WTC11 (cell line): ENCODE data around the gene TM9SF4.

Experiments
- CBFB ChIP-seq: sonication (generic); formaldehyde crosslinking; IDR thresholded peaks from 2 replicates; pipeline ENCODE4 v1.8.1; 2022; ENCODE audit warnings: mild to moderate bottlenecking, low read depth, missing genetic modification reagents
- E2F1 ChIP-seq: sonication (generic); formaldehyde crosslinking; IDR thresholded peaks from 2 replicates; pipeline ENCODE4 v1.8.0; 2022; ENCODE audit warnings: mild to moderate bottlenecking, missing genetic modification reagents
- JUN ChIP-seq: sonication (generic); formaldehyde crosslinking; IDR thresholded peaks from 2 replicates; pipeline ENCODE4 v1.8.0; 2023; ENCODE audit warnings: mild to moderate bottlenecking, missing genetic modification reagents
- USF2 ChIP-seq: sonication (generic); formaldehyde crosslinking; IDR thresholded peaks from 2 replicates; pipeline ENCODE4 v1.8.1; 2023; ENCODE audit warnings: mild to moderate bottlenecking, missing genetic modification reagents, moderate library complexity
- ZNF263 ChIP-seq: sonication (generic); formaldehyde crosslinking; IDR thresholded peaks from 2 replicates; pipeline ENCODE4 v1.8.1; 2022; ENCODE audit warnings: low read depth, mild to moderate bottlenecking, moderate library complexity, missing genetic modification reagents
- TF ChIP-seq, protein P1 (sequence below): fragments of 200-600 bp; IDR thresholded peaks from 2 replicates; pipeline ENCODE4 v1.8.0; 2022; ENCODE audit warnings: antibody characterized with exemption
- TF ChIP-seq, protein P2 (sequence below): sonication (generic); formaldehyde crosslinking; IDR thresholded peaks from 2 replicates; pipeline ENCODE4 v1.8.1; 2023; ENCODE audit warnings: mild to moderate bottlenecking, moderate library complexity, missing genetic modification reagents

- no peak for TF ChIP-seq E2F1
- no peak for TF ChIP-seq CBFB (CRISPR knock-in tag)
- TF ChIP-seq, protein P1, sequence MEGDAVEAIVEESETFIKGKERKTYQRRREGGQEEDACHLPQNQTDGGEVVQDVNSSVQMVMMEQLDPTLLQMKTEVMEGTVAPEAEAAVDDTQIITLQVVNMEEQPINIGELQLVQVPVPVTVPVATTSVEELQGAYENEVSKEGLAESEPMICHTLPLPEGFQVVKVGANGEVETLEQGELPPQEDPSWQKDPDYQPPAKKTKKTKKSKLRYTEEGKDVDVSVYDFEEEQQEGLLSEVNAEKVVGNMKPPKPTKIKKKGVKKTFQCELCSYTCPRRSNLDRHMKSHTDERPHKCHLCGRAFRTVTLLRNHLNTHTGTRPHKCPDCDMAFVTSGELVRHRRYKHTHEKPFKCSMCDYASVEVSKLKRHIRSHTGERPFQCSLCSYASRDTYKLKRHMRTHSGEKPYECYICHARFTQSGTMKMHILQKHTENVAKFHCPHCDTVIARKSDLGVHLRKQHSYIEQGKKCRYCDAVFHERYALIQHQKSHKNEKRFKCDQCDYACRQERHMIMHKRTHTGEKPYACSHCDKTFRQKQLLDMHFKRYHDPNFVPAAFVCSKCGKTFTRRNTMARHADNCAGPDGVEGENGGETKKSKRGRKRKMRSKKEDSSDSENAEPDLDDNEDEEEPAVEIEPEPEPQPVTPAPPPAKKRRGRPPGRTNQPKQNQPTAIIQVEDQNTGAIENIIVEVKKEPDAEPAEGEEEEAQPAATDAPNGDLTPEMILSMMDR, result no peak
- TF ChIP-seq USF2 (CRISPR knock-in tag), result no peak
- no peak for TF ChIP-seq ZNF263 (CRISPR knock-in tag)
- TF ChIP-seq JUN, result no peak
- TF ChIP-seq, protein P2, sequence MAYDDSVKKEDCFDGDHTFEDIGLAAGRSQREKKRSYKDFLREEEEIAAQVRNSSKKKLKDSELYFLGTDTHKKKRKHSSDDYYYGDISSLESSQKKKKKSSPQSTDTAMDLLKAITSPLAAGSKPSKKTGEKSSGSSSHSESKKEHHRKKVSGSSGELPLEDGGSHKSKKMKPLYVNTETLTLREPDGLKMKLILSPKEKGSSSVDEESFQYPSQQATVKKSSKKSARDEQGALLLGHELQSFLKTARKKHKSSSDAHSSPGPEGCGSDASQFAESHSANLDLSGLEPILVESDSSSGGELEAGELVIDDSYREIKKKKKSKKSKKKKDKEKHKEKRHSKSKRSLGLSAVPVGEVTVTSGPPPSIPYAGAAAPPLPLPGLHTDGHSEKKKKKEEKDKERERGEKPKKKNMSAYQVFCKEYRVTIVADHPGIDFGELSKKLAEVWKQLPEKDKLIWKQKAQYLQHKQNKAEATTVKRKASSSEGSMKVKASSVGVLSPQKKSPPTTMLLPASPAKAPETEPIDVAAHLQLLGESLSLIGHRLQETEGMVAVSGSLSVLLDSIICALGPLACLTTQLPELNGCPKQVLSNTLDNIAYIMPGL (CRISPR knock-in tag), result no peak
Observed at GRCh38 chr20:32165836-32166545, 56.5 kb downstream of the TM9SF4 start.
